ACC112 (cell line): ENCODE results near the gene THOC7.

Experiments used
- H2AFZ ChIP-seq: fragments of 200-600 bp; sonication (generic); one replicate; pipeline ENCODE4 v1.6.0; 2017; ENCODE audit warnings: antibody characterized with exemption, low read length; ENCODE audit not compliant: unreplicated experiment
- H3K27ac ChIP-seq: fragments of 200-600 bp; sonication (generic); 2 replicates; pipeline ENCODE4 v1.5.1; 2014; ENCODE audit warnings: low read depth, mild to moderate bottlenecking, antibody characterized with exemption, low read length, moderate library complexity
- H3K27me3 ChIP-seq: fragments of 200-600 bp; sonication (generic); 2 replicates; pipeline ENCODE4 v1.6.1; 2014; ENCODE audit warnings: mild to moderate bottlenecking, antibody characterized with exemption, low read length, moderate library complexity, mixed read lengths; ENCODE audit not compliant: insufficient read depth
- H3K36me3 ChIP-seq: fragments of 200-600 bp; sonication (generic); 2 replicates; pipeline ENCODE4 v1.6.1; 2016; ENCODE audit warnings: mild to moderate bottlenecking, antibody characterized with exemption, low read length, moderate library complexity, mixed read lengths; ENCODE audit not compliant: insufficient read depth
- H3K4me1 ChIP-seq: fragments of 200-600 bp; sonication (generic); one replicate; pipeline ENCODE4 v1.6.1; 2016; ENCODE audit warnings: low read length, mixed read lengths; ENCODE audit not compliant: insufficient read depth, unreplicated experiment, control insufficient read depth
- H3K4me3 ChIP-seq: fragments of 200-600 bp; sonication (generic); 2 replicates; pipeline ENCODE4 v1.5.1; 2014; ENCODE audit warnings: mild to moderate bottlenecking, low read depth, low read length
- H3K79me2 ChIP-seq: fragments of 200-600 bp; sonication (generic); one replicate; pipeline ENCODE4 v1.6.0; 2016; ENCODE audit warnings: low read length; ENCODE audit not compliant: control insufficient read depth, unreplicated experiment, insufficient read depth

The THOC7 gene

DNA sequence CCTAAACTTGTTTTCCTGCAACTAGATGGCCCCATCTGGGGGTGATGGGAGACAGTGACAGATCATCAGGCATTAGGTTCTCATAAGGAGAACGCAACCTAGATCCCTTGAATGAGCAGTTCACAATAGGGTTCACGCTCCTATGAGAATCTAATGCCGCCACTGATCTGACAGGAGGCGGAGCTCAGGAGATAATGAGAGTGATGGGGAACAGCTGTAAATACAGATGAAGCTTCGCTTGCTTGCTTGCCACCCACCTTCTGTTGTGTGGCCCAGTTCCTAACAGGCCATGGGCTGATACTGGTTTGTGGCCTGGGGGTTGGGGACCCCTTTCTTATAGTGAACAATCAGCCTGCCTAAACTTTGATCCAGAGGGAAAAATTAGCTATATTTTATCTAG, 59.7 kb downstream of the THOC7 start:
- Histone ChIP-seq H2AFZ (no peak overlapping the region), H3K36me3 (no peaks in the 10 kb centered on the region), H3K4me3 (no peak overlapping the region), H3K27me3 (no peaks in the 10 kb centered on the region), H3K27ac (no peak overlapping the region), H3K4me1 (no peaks in the 10 kb centered on the region), H3K79me2 (no peaks in the 10 kb centered on the region)

GRCh38 chr3:63800097-63800496, 63.5 kb downstream of the THOC7 start:
- Histone ChIP-seq H3K27ac (no peak overlapping the region), H3K36me3 (no peaks in the 10 kb centered on the region), H3K4me1 (no peaks in the 10 kb centered on the region), H3K4me3 (no peak overlapping the region), H3K79me2 (no peaks in the 10 kb centered on the region), H2AFZ (no peak overlapping the region), H3K27me3 (peaks cover 4% of the 10 kb centered on the region; the same call in 1 of the 2 replicates)

DNA sequence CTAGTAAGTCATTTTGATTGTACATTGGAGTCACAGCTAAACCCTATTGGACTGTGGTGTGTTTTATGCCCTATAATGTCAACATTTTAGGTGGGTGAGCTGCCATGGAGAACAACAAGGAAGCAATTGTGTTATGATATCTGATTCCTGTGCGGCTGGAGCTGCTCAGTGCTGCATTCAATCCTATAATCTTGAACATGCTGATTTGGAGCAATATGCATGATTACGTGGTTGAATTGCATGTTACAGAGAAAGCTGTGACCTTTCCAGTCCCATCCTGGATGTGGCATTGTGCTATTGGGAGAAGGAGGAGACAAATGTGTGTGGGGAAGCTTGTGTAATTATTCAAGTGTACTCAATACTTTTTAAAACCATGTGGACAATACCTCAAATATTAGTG, 64.7 kb downstream of the THOC7 start:
- Histone ChIP-seq H2AFZ (no peak overlapping the region), H3K4me3 (no peak overlapping the region), H3K36me3 (no peaks in the 10 kb centered on the region), H3K4me1 (no peaks in the 10 kb centered on the region), H3K27me3 (peaks cover 8% of the 10 kb centered on the region; the same call in 1 of the 2 replicates), H3K27ac (no peak overlapping the region), H3K79me2 (no peaks in the 10 kb centered on the region)

DNA sequence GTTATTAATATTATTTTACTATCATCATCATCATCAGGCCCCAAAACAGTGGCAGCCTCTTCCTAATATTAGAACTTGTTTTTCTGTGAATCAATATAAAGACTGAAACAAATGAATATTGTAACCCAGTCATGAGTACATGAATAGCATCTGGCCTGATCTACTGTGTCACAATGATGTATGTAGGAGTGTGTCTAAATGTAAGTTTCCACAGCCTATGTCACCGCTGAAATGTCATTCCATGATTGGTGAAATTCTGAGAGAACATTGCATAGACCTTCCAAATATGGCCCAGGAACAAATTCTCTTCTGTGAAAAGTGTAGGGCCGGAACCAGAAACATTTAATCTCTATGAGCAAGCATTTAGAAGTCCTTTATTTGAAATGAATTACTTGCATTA, 65.1 kb downstream of the THOC7 start:
- Histone ChIP-seq H3K4me3 (no peak overlapping the region), H3K4me1 (no peaks in the 10 kb centered on the region), H3K27me3 (peaks cover 9% of the 10 kb centered on the region; the same call in 1 of the 2 replicates), H2AFZ (no peak overlapping the region), H3K79me2 (no peaks in the 10 kb centered on the region), H3K27ac (no peak overlapping the region), H3K36me3 (no peaks in the 10 kb centered on the region)

DNA sequence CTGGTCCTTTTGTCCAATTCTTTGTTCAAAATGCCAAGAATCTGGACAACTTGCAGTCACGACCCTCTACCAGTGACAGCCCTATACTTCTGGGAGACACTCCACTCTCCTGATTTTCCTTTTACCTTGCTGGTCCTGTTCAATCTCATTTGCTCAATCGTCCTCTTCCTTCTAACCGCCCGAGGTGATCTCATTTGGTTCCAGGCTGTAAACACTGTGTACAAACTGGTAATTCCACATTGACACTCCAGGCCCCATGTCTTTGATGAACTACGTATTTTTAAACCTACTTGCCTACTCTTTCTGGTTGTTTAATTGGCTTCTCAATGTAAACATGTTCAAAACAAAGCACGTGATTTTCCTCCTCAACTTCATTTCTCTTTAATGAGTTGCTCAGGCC, 68.2 kb downstream of the THOC7 start:
- H3K4me3 ChIP-seq = no peak overlapping the region
- peaks cover 12% of the 10 kb centered on the region; the same call in 1 of the 2 replicates for H3K27me3 ChIP-seq
- H2AFZ ChIP-seq = no peak overlapping the region
- H3K79me2 ChIP-seq = no peaks in the 10 kb centered on the region
- H3K36me3 ChIP-seq = no peaks in the 10 kb centered on the region
- H3K4me1 ChIP-seq = peaks cover 3% of the 10 kb centered on the region
- H3K27ac ChIP-seq = no peak overlapping the region

- Histone ChIP-seq H3K27ac (no peak overlapping the region), H3K4me1 (peaks cover 3% of the 10 kb centered on the region), H3K36me3 (no peaks in the 10 kb centered on the region), H2AFZ (no peak overlapping the region), H3K27me3 (peaks cover 15% of the 10 kb centered on the region; the same call in 1 of the 2 replicates), H3K79me2 (no peaks in the 10 kb centered on the region), H3K4me3 (no peak overlapping the region)
Measured at GRCh38 chr3:63791974-63792373, 71.6 kb downstream of the THOC7 start.
